NCI-H1092 treated with DMSO at 0.1 percent for 48 hours (cell line): ENCODE data around the gene TLL1.

Experiments used
- DNase-seq: peaks from one replicate; lab custom pipeline; 2025; lab: John Stamatoyannopoulos, UW

The TLL1 gene

GRCh38 chr4:165872461-165873297 lies at the start of gene TLL1:
Gene TLL1, plus strand, starts transcription at chr4:165873237. Its CDS starts 668 bp downstream, at chr4:165873905.
- DNase-seq = peak; percentile 81

DNA sequence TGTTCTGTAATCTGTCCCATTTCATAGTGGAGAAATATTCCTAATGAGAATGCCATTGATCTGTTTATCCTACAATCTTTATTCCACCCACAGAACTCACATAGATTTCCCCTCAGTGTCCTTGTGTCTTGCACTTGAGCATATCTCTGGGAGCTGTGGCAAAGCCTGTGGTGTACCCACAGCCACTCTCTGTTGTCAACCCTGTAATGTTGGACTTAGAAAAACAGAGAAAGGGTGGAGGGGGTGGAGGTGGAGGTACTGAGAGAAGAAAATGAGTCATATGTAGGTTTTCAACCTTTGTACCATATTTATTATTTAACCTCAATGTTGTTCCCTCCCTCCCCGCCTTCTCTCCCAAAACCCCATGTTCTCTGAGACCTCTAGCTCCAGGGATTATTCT lies 46.9 kb upstream of the TLL1 start:
- no peak for DNase-seq

GRCh38 chr4:165827018-165827417 lies 46.0 kb upstream of the TLL1 start:
- DNase-seq = no peak

DNA sequence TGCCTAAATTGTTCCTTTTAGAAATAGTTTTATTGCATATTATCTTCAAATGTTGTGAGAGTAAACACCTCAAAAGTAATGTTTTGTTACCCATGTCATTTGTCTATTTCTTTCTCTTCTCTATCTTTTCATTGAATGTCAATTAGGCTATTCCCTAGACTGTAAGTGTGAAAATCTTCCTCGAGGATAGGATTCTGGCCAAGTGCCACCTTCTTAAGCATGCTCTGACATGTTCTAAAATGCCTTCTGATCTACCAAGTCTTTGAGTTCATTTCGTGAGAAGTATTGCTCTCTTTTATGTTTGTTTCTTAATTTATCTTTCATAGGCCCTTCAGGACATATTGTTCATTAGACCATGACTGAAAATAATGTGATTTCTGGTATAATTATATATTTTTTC lies 44.1 kb upstream of the TLL1 start:
- no peak for DNase-seq

- DNase-seq = peak; percentile 8
Observed at GRCh38 chr4:165834116-165834515, 38.9 kb upstream of the TLL1 start.

DNA sequence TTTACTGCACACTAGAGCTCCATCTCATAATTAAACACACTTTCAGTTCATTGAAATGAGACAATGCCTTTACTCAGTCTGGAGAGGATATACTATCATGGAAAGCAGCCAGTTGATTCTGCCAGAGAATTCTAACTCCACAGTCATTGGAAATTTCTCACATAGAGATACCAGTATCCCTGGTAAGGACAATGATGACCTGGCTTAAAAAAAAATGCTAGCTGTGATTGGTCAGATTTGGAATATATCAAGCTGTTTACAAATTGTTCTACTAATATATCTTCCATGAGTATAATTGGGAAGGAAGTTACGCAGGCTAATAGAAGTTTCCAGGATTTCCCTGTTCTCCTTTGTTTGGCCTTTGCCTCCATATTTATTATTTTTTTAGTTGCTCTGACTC lies 34.5 kb upstream of the TLL1 start:
- no peak for DNase-seq

GRCh38 chr4:165839615-165840333 lies 33.3 kb upstream of the TLL1 start:
- DNase-seq = no peak

GRCh38 chr4:165842684-165843083 lies 30.4 kb upstream of the TLL1 start:
- DNase-seq = no peak

DNA sequence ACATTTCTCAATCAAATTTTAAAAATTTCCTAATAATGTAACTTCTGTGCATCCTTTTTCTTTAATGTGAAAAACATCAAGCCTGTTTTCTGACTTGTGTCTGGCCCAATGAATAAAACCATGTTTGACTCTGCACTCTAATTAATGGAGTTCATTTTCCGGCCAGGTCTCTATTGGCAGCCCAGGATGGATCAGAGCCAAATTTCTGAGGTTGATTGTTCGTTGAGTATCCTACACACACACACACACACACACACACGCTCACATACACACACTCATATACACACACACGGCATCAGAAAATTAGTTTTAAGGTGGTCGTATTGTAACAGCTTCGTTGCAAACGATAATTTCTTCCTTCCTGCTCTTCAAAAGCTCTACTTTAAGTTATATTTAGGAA lies 28.9 kb upstream of the TLL1 start:
- DNase-seq = peak; percentile 92

DNA sequence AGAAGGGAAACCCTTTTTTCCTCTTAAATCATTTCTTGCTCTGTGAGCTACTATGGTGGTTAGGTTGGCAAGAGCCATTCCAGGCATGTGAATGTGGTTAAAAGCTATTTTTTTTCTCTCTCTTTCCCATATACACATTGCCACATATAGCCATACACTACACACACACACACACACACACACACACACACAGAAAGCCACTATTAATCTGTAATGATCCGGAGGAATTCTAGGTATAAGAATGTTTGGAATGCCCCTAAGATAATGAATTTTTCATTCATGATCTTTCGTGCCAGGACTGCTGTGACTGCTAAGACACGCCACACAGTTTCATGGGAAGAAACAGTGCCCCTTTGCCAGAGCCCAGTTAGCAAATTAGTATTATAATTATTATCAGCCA lies 21.8 kb upstream of the TLL1 start:
- DNase-seq = no peak

DNA sequence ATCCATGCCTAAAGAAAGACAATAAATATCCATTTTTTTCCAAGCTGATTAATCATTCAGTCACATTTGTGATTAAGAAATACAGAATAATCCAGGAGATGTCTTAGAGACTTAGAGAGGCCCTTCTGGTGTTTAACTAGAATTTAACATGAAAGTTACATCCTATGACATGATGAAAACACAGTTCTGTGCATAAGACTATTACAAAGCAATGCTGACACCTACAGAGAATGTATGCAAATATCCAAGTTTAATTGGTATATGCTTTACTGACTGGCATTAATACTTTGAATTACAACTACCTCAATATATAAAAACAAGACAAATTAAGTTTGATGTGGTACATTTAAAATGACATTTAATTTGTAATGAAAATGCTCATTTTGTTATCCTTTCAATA lies 17.8 kb upstream of the TLL1 start:
- no peak for DNase-seq

DNA sequence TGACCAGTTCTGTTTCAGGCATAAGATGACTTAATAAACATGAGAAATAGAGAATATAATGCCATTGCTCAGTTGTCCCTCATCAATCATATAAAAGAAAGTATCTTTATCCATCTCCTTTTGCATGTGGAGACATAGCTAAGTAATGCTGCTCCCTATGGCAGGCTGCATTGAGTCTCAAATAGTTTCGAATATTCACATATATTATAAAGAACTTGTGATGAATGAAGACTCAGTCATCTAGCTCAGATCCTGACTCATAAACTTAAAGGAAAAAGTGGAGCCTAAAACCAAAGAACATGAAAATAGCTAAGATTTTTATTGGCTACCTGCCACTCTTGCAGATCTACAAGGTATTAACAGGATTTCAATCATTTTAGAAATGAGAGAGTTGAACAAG lies 11.7 kb upstream of the TLL1 start:
- DNase-seq = no peak

- peak; percentile 30 for DNase-seq
Observed at GRCh38 chr4:165864271-165864670, 8.8 kb upstream of the TLL1 start.

DNA sequence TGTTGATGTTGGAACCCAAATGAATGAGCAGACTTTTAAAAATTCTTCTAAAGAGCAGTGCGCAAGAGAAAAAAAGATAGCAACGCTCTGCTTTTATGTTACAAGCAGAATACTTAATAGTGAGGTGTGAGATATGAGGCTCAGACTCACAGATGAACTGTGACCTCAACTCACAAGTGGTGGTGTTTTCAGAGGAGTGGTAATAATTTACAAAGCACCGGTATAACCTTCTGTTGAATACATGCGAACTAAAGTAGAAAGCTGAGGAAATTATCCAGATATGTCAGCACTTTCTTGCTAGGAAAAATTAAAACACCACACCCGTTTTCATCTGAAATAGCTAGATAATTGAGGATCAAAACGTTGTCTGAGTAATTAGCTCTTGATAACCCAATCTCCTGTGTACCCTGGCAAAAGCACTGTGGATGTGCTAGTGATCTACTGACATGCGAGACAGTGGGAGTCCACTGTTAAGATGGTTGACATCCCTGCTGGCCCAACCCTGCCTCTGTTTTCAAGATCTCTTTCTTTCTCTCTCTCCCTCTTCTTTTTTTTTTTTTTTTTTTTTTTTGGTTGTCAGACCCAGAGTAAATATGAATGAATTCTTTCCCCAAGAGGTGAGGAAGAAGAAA lies 6.9 kb upstream of the TLL1 start:
- DNase-seq = no peak

- DNase-seq = no peak
Observed at GRCh38 chr4:165867961-165868360, 5.1 kb upstream of the TLL1 start.

DNA sequence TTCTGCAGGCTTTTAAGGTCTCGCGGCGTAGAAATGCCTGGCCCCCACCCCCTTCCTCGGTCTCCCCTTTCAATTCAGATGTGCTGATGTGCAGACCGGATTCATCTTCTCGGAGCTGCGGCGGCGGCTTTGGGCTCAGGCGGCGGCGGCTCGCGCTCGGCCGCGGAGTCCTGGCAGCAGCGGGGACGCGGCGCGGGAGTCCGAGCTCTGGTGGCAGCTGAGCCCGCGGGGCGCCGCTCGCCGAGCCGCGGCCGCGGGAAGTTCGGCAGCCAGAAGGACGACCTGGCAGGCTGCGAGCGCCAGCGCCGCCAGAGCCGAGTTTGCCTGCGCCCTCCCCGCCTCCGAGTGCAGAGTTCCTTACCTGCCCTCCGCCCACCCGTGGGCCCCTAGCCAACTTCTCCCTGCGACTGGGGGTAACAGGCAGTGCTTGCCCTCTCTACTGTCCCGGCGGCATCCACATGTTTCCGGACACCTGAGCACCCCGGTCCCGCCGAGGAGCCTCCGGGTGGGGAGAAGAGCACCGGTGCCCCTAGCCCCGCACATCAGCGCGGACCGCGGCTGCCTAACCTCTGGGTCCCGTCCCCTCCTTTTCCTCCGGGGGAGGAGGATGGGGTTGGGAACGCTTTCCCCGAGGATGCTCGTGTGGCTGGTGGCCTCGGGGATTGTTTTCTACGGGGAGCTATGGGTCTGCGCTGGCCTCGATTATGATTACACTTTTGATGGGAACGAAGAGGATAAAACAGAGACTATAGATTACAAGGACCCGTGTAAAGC lies 448 bp downstream of the TLL1 start:
- peak; percentile 75 for DNase-seq

DNA sequence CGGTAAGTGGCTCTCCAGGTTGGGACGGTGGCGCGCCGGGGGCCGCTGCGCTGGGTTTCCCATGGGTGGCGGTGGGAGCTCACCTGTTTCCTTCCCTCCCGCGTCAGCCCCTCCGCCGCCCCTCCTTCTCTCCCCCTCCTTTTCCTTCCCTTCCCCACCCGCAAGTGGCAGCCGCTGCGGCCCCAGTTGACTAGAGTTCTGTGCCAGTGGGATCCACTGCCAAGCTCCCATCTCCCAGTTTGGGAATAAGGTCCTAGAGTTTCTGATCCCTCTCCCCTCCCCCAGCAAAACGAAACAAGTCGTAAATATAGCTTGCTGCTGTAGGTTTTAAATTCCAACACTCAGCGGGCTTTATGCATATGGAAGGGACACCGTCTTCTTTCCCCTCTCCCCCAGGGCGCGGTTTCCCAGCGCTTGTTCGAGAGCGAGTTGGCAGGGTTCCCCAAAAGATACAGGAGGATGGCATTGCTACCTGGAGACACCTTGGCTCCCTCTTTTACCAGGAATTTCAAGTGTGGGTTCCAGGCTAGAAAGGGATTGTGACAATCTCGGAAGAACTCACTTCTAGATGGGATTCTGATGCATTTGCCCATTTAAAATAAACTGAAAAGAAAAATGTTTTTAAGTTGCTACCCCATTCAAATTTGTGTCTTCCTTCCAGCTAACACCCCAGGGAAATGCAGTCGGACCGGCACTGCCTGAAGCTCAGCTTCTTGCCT lies 1.2 kb downstream of the TLL1 start:
- peak; percentile 58 for DNase-seq

DNA sequence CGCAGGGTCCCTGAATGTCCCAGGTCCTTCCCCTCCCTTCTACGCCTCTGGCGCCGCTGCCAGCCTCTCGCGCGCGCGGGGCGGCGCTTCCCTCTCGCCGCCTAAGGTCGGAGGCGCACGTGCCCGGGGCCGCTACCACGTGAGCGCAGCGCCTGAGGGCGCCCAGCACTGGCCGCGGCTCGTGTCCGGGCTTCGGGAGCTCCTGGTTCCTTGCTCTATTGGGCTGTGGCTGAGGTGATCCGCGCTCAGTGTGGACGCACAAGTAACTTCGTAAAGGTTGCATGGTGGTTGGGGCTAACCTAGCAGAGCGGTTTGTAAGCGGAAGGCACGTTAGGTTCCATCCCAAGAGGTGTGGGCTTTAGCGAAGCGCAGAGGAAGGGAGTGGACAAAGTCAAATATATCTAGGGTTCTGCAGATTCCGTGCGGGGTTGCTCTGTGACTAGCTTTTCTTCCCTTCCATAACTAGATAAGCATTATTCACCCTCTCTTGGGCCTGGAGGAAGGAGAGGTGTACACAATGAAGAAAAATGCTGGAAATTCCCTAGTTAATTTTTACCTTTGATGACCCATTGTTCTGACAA lies 1.8 kb downstream of the TLL1 start:
- DNase-seq = no peak

- DNase-seq = no peak
Observed at GRCh38 chr4:165875446-165875845, 2.4 kb downstream of the TLL1 start.

DNA sequence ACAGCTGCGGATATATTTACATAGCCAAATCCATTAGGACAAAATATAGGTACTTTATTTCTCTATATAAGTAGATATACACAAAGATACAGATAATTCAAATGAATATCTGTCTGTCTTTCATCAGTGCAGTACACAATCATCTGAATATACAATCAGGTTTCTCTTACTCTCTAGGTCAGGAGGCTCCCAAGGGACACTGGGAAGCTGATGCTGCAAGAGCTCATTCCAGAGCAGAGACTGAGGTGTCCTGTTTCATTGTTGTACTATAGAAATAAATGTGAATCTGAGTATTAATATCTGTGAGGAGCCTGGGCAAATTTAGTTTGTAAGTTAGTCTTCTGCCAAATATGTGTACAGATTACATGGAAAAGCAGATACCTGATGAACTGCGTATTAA lies 4.2 kb downstream of the TLL1 start:
- no peak for DNase-seq

- no peak for DNase-seq
Observed at GRCh38 chr4:165879641-165880040, 6.6 kb downstream of the TLL1 start.
